ENCODE measurements around the gene OR4D11.
A peak's percentile ranks its signal among the peaks of the same experiment; 100 is the strongest.

The OR4D11 gene

GRCh38 chr11:59473015-59473414 lies 30.4 kb upstream of the OR4D11 start, which contains the start of gene OR4D10:
Gene OR4D10 (plus strand): TSS chr11:59473315. CDS start chr11:59477430, 4,115 bp downstream.
- Histone ChIP-seq H3K27ac (replicated peaks) (no peak within 1 kb of the TSS), H3K4me3 (replicated peaks; ENCODE audit: insufficient read depth, low read length) (no peak within 1 kb of the TSS), H3K27me3 (ENCODE audit: insufficient read depth, poor library complexity, severe bottlenecking) (peaks cover 3% of the 10 kb centered on the region)
- TF ChIP-seq GABPA (IDR thresholded peaks at IDR 0.05; ENCODE audit: low read depth): no peak
- no peak for TF ChIP-seq CTCF (IDR thresholded peaks at IDR 0.05; ENCODE audit: insufficient read depth, low read length)
- TF ChIP-seq POLR2AphosphoS5 (IDR thresholded peaks at IDR 0.05; ENCODE audit: low read depth): no peak
- no peak for TF ChIP-seq REST (IDR thresholded peaks at IDR 0.05; ENCODE audit: insufficient replicate concordance, low read depth)
- no peak for TF ChIP-seq SPI1 (IDR thresholded peaks at IDR 0.05; ENCODE audit: borderline replicate concordance, low read depth)
- no peak for DNase-seq (ENCODE audit: low read depth in 1 of 2, low spot score in 1 of 2)

- no peak for TF ChIP-seq SPI1 (IDR thresholded peaks at IDR 0.05; ENCODE audit: borderline replicate concordance, low read depth)
- TF ChIP-seq REST (IDR thresholded peaks at IDR 0.05; ENCODE audit: insufficient replicate concordance, low read depth): no peak
- no peak for TF ChIP-seq GABPA (IDR thresholded peaks at IDR 0.05; ENCODE audit: low read depth)
- Histone ChIP-seq H3K4me3 (replicated peaks; ENCODE audit: insufficient read depth, low read length) (no peak overlapping the region), H3K27ac (replicated peaks) (no peak overlapping the region), H3K27me3 (ENCODE audit: insufficient read depth, poor library complexity, severe bottlenecking) (peaks cover 3% of the 10 kb centered on the region)
- DNase-seq (ENCODE audit: low read depth in 1 of 2, low spot score in 1 of 2): no peak
These were observed 28.2 kb upstream of the OR4D11 start for GRCh38 chr11:59475176-59475575.

- peak in 1 of 2 experiments; percentile 3 for DNase-seq (ENCODE audit: low read depth in 1 of 2, low spot score in 1 of 2)
- no peak for TF ChIP-seq REST (IDR thresholded peaks at IDR 0.05; ENCODE audit: insufficient replicate concordance, low read depth)
- no peak for TF ChIP-seq POLR2AphosphoS5 (IDR thresholded peaks at IDR 0.05; ENCODE audit: low read depth)
- TF ChIP-seq CTCF (IDR thresholded peaks at IDR 0.05; ENCODE audit: insufficient read depth, low read length): no peak
- TF ChIP-seq GABPA (IDR thresholded peaks at IDR 0.05; ENCODE audit: low read depth): no peak
- TF ChIP-seq SPI1 (IDR thresholded peaks at IDR 0.05; ENCODE audit: borderline replicate concordance, low read depth): no peak
- Histone ChIP-seq H3K4me3 (replicated peaks; ENCODE audit: insufficient read depth, low read length) (no peak overlapping the region), H3K27ac (replicated peaks) (no peak overlapping the region), H3K27me3 (ENCODE audit: insufficient read depth, poor library complexity, severe bottlenecking) (peaks cover 3% of the 10 kb centered on the region)
These were observed 23.5 kb upstream of the OR4D11 start for GRCh38 chr11:59479906-59480305.
